DOHH2 (cell line): Measurements from ENCODE around the gene PLBD2.

Experiments used
- H3F3A ChIP-seq: fragments of 200-600 bp; sonication (generic), shearing (Covaris generic); 2 replicates; pipeline ENCODE4 v1.6.0; 2016; ENCODE audit warnings: antibody characterized with exemption, mild to moderate bottlenecking; ENCODE audit not compliant: control insufficient read depth, insufficient read depth
- H3K27ac ChIP-seq: fragments of 200-600 bp; sonication (generic); 2 replicates; pipeline ENCODE4 v1.5.1; 2014; ENCODE audit warnings: low read depth, mild to moderate bottlenecking, low read length, moderate library complexity
- H3K27me3 ChIP-seq: fragments of 200-600 bp; sonication (generic); 2 replicates; pipeline ENCODE4 v1.6.1; 2014; ENCODE audit warnings: mild to moderate bottlenecking, low read length, mixed read lengths; ENCODE audit not compliant: control insufficient read depth
- H3K36me3 ChIP-seq: fragments of 200-600 bp; sonication (generic); 2 replicates; pipeline ENCODE4 v1.6.1; 2014; ENCODE audit warnings: mild to moderate bottlenecking, low read length, moderate library complexity, mixed read lengths; ENCODE audit not compliant: control insufficient read depth
- H3K4me1 ChIP-seq: fragments of 200-600 bp; sonication (generic); 2 replicates; pipeline ENCODE4 v1.6.1; 2014; ENCODE audit warnings: mild to moderate bottlenecking, low read length, mixed read lengths; ENCODE audit not compliant: control insufficient read depth
- H3K4me2 ChIP-seq: fragments of 200-600 bp; sonication (generic); 2 replicates; pipeline ENCODE4 v1.6.0; 2014; ENCODE audit warnings: mild to moderate bottlenecking, low read length, moderate library complexity
- H3K4me3 ChIP-seq: fragments of 200-600 bp; sonication (generic); 2 replicates; pipeline ENCODE4 v1.5.1; 2014; ENCODE audit warnings: mild to moderate bottlenecking, low read length, mixed read lengths
- H3K79me2 ChIP-seq: fragments of 200-600 bp; sonication (generic); 2 replicates; pipeline ENCODE4 v1.6.1; 2014; ENCODE audit warnings: mild to moderate bottlenecking, low read length, mixed read lengths; ENCODE audit not compliant: control insufficient read depth
- H3K9me2 ChIP-seq: fragments of 200-600 bp; sonication (generic); replicated peaks from 2 replicates; pipeline ENCODE4 v1.6.1; 2014; ENCODE audit warnings: mild to moderate bottlenecking, low read length, mixed read lengths; ENCODE audit not compliant: control insufficient read depth
- H3K9me3 ChIP-seq: fragments of 200-600 bp; sonication (generic); 2 replicates; pipeline ENCODE4 v1.6.1; 2014; ENCODE audit warnings: antibody characterized with exemption, low read length, mixed read lengths; ENCODE audit not compliant: control insufficient read depth, insufficient read depth
- H4K20me1 ChIP-seq: fragments of 200-600 bp; sonication (generic); 2 replicates; pipeline ENCODE4 v1.6.0; 2014; ENCODE audit warnings: low read depth, mild to moderate bottlenecking, antibody characterized with exemption, low read length, moderate library complexity; ENCODE audit not compliant: control insufficient read depth, insufficient read depth
- CTCF ChIP-seq: fragments of 200-600 bp; sonication (generic); IDR thresholded peaks from one replicate; pipeline ENCODE4 v1.5.1; 2014; ENCODE audit warnings: antibody characterized with exemption, mild to moderate bottlenecking, low read depth, low read length; ENCODE audit not compliant: poor library complexity, severe bottlenecking
- EZH2phosphoT487 ChIP-seq: fragments of 200-600 bp; sonication (generic); IDR thresholded peaks from 2 replicates; pipeline ENCODE4 v1.6.1; 2017; ENCODE audit warnings: borderline replicate concordance, mild to moderate bottlenecking, antibody characterized with exemption, low read length, moderate library complexity, mixed read lengths

PLBD2 gene

GRCh38 chr12:113402586-113403260, 44.3 kb downstream of the PLBD2 start:
- Histone ChIP-seq H3K27me3 (0 out of 2 replicates have a peak, but pooled peaks cover 8% of the 10 kb centered on the region), H3K27ac (no peak overlapping the region), H3K4me3 (no peak overlapping the region), H3F3A (no peaks in the 10 kb centered on the region), H3K4me1 (no peaks in the 10 kb centered on the region), H3K4me2 (no peak overlapping the region), H3K9me2 (no peaks in the 10 kb centered on the region), H3K9me3 (no peaks in the 10 kb centered on the region), H4K20me1 (no peaks in the 10 kb centered on the region), H3K79me2 (no peaks in the 10 kb centered on the region), H3K36me3 (no peaks in the 10 kb centered on the region)
- TF ChIP-seq EZH2phosphoT487 (no peak), CTCF (no peak)

- H3K4me3 ChIP-seq: no peak within 1 kb of the TSS
- 0 out of 2 replicates have a peak, but pooled peaks cover 8% of the 10 kb centered on the region for H3K27me3 ChIP-seq
- H3F3A ChIP-seq: no peaks in the 10 kb centered on the region
- H3K4me1 ChIP-seq: no peaks in the 10 kb centered on the region
- no peak within 1 kb of the TSS for H3K4me2 ChIP-seq
- no peak within 1 kb of the TSS for H3K27ac ChIP-seq
- H3K36me3 ChIP-seq: no peaks in the 10 kb centered on the region
- H3K9me2 ChIP-seq: no peaks in the 10 kb centered on the region
- TF ChIP-seq CTCF: no peak
- TF ChIP-seq EZH2phosphoT487: no peak
- no peaks in the 10 kb centered on the region for H3K9me3 ChIP-seq
- H4K20me1 ChIP-seq: no peaks in the 10 kb centered on the region
- no peaks in the 10 kb centered on the region for H3K79me2 ChIP-seq
Observed at GRCh38 chr12:113403435-113404415, 45.3 kb downstream of the PLBD2 start, which contains the start of gene SDS. TSS of gene SDS (minus strand) at chr12:113403887. CDS start at chr12:113399708, 4,179 bp downstream.

- Histone ChIP-seq H3K9me3 (no peaks in the 10 kb centered on the region), H3K27ac (no peak overlapping the region), H3K79me2 (no peaks in the 10 kb centered on the region), H3K9me2 (no peaks in the 10 kb centered on the region), H4K20me1 (no peaks in the 10 kb centered on the region), H3K36me3 (no peaks in the 10 kb centered on the region), H3K4me3 (no peak overlapping the region), H3K27me3 (0 out of 2 replicates have a peak, but pooled peaks cover 8% of the 10 kb centered on the region), H3F3A (no peaks in the 10 kb centered on the region), H3K4me1 (no peaks in the 10 kb centered on the region), H3K4me2 (no peak overlapping the region)
- TF ChIP-seq CTCF (no peak), EZH2phosphoT487 (no peak)
Observed at GRCh38 chr12:113405694-113406093, 47.3 kb downstream of the PLBD2 start.
